Choroid plexus epithelial cell (primary cell): ENCODE measurements around the gene ARHGEF5.
A peak's percentile ranks its signal among the peaks of the same experiment; 100 is the strongest.

ENCODE experiments used
- DNase-seq: peaks from one replicate; pipeline ENCODE4 v3.0.0-alpha.2; 2010; ENCODE audit warnings: low read depth
- H3K4me3 ChIP-seq: 2 replicates; pipeline ENCODE4 v1.5.1; 2011; ENCODE audit warnings: low read depth, mild to moderate bottlenecking, control low read depth, low read length, moderate library complexity
- TF ChIP-seq, protein P1 (sequence below): conservative IDR thresholded peaks from 2 replicates; pipeline ENCODE4 v1.5.1; 2011; ENCODE audit warnings: low read depth, mild to moderate bottlenecking, control low read depth, inconsistent platforms, low read length, moderate library complexity

Gene ARHGEF5

DNA sequence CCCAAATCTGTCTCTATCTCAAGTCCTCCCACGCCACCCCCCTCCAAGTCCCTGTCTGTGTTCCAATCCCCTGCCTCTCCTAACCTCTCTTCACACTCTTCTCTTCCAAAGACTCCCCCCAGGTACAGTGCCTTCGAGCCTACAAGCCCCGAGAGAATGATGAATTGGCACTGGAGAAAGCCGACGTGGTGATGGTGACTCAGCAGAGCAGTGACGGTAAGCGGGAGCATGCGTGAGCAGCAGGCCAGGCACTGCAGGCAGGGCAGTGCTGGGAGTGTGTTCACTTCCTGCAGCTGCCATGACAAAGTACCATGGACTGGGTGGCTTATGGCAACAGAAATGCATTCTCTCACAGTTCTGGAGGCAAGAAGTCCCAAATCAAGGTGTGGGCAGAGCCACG lies 23.4 kb downstream of the ARHGEF5 start:
- TF ChIP-seq, protein P1, sequence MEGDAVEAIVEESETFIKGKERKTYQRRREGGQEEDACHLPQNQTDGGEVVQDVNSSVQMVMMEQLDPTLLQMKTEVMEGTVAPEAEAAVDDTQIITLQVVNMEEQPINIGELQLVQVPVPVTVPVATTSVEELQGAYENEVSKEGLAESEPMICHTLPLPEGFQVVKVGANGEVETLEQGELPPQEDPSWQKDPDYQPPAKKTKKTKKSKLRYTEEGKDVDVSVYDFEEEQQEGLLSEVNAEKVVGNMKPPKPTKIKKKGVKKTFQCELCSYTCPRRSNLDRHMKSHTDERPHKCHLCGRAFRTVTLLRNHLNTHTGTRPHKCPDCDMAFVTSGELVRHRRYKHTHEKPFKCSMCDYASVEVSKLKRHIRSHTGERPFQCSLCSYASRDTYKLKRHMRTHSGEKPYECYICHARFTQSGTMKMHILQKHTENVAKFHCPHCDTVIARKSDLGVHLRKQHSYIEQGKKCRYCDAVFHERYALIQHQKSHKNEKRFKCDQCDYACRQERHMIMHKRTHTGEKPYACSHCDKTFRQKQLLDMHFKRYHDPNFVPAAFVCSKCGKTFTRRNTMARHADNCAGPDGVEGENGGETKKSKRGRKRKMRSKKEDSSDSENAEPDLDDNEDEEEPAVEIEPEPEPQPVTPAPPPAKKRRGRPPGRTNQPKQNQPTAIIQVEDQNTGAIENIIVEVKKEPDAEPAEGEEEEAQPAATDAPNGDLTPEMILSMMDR = no peak
- no peak overlapping the region for H3K4me3 ChIP-seq
- DNase-seq = no peak

DNA sequence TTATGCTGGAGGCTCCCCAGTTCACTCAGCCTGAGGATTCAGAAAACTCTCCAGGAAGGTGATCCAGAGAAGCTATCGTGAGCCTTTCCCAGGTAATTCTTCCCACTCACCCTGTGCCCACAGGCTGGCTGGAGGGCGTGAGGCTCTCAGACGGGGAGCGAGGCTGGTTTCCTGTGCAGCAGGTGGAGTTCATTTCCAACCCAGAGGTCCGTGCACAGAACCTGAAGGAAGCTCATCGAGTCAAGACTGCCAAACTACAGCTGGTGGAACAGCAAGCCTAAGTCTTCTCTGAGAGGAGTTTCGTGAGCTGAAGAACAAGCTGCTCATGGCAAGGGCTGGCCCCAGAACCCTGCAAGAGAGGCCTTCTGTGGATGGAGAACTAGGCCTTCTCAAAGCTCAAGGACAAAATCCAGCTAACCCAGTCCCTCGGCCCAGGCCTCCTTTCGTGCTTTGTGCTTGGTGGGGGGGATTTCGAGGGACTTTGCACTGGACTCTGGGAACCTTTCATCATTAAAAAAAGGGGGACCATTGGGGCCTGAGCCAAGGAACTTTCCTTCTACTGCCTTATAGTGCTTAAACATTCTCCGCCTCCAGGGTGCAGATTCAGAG lies 24.7 kb downstream of the ARHGEF5 start:
- H3K4me3 ChIP-seq = no peak overlapping the region
- no peak for DNase-seq

DNA sequence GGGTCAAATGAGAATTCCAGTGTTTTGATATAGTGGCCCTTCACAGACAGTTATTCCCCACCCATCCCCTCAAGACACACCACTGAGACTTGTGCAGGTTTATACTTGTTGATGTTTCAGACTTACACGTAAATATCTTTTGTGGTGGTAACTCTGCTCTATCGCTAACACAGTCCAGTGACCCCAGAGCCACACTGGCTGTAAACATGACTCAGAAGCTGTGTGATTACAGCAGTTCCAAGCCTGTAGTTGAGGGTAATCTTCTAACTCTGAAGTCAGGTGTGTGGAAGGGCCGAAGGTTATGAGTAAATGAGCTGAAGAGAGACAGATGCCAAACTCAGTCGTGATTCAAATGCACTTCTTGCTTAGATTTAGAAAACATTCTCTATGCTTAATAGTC lies 28.9 kb downstream of the ARHGEF5 start:
- H3K4me3 ChIP-seq = no peak overlapping the region
- DNase-seq = peak; percentile 68
- TF ChIP-seq, protein P1 = no peak

More for the DNA sequence above, 24.7 kb downstream of the ARHGEF5 start:
- TF ChIP-seq, protein P1 = no peak

DNA sequence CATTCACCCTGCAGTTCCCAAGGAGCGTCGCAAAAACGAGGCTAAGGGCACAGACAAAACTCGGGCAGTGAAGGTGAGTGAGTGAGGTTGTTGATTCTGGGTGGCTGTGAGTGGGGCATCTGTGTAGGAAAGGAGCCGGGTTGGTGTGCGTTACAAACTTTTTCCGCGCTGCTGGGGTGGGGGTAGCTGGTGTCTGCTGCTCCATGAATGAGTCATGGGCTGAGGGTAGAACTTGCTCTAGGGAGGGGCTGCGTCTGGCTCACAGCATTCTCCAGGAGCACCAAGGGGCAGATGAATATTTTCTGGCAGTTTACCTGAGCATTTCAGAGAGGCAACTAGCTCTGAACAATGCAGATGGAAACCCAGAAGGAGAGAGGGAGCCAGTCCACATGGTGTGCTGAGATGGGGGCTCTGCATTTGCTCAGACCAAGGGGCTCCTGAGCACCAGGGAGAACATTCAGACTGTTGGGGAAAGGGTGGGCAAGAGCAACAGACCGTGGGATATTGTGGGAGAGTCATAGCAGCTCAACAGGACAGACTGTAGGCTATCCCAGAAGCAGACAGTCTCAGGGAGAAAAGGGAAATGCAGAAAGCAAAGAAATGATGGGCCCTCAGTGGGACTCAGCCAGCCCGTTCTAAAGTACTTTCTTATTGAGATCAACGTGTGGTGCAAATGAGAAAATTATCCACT lies 29.5 kb downstream of the ARHGEF5 start:
- DNase-seq = peak; percentile 62
- TF ChIP-seq, protein P1 = no peak
- H3K4me3 ChIP-seq = no peak overlapping the region

DNA sequence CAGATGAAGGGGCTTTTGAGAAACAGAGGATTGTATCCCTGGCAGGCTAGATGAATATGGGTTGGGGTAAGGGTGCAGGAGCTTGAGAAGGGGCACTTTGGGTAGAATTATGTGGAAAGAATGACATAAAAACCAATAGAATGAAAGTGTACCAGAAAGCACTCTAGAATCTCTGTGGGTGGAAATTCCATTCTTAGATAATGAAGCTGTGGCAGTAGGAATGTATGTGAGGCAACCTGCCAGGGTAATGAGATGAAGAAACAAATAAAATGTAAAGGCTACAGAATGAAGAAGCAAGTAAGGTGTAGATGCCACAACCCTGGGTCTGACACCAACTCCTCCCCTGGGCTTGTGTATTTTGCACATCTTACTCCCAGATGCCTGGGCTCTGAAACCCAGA lies 31.5 kb downstream of the ARHGEF5 start:
- TF ChIP-seq, protein P1 = no peak
- no peak overlapping the region for H3K4me3 ChIP-seq
- DNase-seq = peak; percentile 90

DNA sequence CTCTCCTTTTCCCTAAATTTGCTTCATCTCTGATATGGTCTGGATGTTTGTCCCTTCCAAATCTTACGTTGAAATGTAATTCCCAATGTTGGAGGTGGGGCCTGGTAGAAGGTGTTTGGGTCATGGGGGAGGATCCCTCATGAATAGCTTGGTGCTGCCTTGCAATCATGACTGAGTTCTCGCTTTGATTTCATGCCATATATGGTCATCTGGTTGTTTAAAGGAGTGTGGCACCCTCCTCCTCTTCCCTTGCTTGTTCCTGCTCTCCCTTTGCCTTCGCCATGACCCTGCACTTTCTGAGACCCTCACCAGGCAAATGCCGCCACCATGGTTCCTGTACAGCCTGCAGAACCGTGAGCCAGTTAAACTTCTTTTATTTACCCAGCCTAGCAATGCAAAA lies 33.7 kb downstream of the ARHGEF5 start:
- H3K4me3 ChIP-seq = no peak overlapping the region
- no peak for DNase-seq
- TF ChIP-seq, protein P1 = no peak

DNA sequence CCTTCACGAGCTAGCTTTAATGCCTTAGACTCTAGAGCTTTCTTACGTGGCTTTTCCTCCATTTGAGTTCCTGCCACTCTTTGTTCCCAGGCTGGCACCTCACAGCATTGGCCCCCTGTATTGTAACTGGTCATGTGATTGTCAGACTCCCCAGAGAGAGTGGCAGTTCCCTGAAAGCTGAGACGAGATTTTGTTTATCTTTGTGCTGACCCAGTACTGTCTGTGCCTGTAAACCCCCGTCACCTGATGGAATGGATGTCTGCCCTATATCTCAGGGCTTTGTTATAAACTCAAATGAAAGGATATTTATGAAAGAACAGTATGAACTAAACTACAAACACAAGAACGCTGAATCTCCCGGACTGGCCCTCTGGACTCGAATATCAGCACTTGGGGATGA lies 35.3 kb downstream of the ARHGEF5 start:
- TF ChIP-seq, protein P1 = no peak
- H3K4me3 ChIP-seq = no peak overlapping the region

More for the DNA sequence above, 35.3 kb downstream of the ARHGEF5 start:
- peak; percentile 33 for DNase-seq
